ENCODE data around the gene MID2.
"Not testable (repeated sequence)": the region's sequence is repeated elsewhere in the genome, so short reads cannot be mapped to it uniquely, and the experiment has no call there.

Gene MID2

DNA sequence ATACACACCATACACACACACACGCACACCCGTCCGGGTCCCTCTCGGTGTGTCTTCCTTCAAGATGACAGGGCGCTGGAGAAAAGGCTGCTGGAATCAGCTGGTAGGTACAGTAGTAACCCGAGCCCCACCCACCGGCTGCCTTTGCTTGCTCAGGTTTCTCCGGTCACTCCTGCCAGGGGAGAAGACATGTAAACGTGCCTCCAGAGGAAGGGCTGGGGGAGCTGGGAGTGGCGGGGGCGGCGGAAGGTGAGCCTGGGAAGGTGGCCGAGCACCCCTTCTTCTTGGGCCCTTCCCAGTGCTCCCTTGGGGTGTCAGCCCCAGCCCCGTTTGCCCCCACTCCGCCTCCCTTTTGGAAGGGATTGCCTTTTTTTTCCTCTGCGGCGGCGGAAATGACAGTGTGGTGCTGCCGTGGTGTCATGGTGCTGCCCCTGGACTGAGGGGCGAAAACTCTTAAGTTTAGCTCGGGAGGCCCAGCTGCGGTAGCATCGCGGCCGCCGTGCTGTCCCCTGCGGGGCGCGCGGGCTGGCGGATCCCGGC lies at the start of gene MID2:
Gene MID2 (plus strand): TSS at position 169 of the 540 bp plus-strand sequence. CDS start 561 bp downstream, outside the sequence.
- Histone ChIP-seq H3K27ac (no peak within 1 kb of the TSS), H3K4me1 (no peaks in the 10 kb centered on the region), H3K4me3 (peak within 1 kb of the TSS; percentile 65), H3K4me2 (peak within 1 kb of the TSS; percentile 84), H3K9ac (peak within 1 kb of the TSS; percentile 38; the same call in 1 of the 2 replicates), H3K9me3 (peaks cover 10% of the 10 kb centered on the region; the same call in 1 of the 2 replicates), H4K20me1 (peaks cover 5% of the 10 kb centered on the region; the same call in 1 of the 2 replicates), H3K27me3 (peaks cover 75% of the 10 kb centered on the region), H3K36me3 (no peaks in the 10 kb centered on the region)
- TF ChIP-seq Cebpa-rat (IDR thresholded peaks at IDR 0.05): no peak

- Histone ChIP-seq H3K27me3 (peaks cover 79% of the 10 kb centered on the region), H3K9me3 (no peaks in the 10 kb centered on the region), H3K4me3 (peak overlapping the region; percentile 65), H3K27ac (no peak overlapping the region), H3K36me3 (no peaks in the 10 kb centered on the region), H3K9ac (0 out of 2 replicates have a peak overlapping the region, but pooled peaks have one; percentile 15), H3K4me1 (peaks cover 9% of the 10 kb centered on the region), H4K20me1 (peaks cover 16% of the 10 kb centered on the region; the same call in 1 of the 2 replicates), H3K4me2 (peak overlapping the region; percentile 91)
- TF ChIP-seq Cebpa-rat (IDR thresholded peaks at IDR 0.05): no peak
These were observed 48.8 kb upstream of the MID2 start for GRCh38 chrX:107776649-107777535.

GRCh38 chrX:107777536-107777832 lies 48.2 kb upstream of the MID2 start, which contains the start of gene NCBP2L:
Gene NCBP2L (plus strand): TSS chrX:107777733. CDS start chrX:107794221, 16,488 bp downstream.
- Histone ChIP-seq H3K9ac (no peak within 1 kb of the TSS), H4K20me1 (peaks cover 16% of the 10 kb centered on the region; the same call in 1 of the 2 replicates), H3K4me1 (peaks cover 9% of the 10 kb centered on the region), H3K27me3 (peaks cover 73% of the 10 kb centered on the region), H3K27ac (no peak within 1 kb of the TSS), H3K4me3 (peak within 1 kb of the TSS; percentile 65), H3K4me2 (peak within 1 kb of the TSS; percentile 91), H3K9me3 (no peaks in the 10 kb centered on the region), H3K36me3 (no peaks in the 10 kb centered on the region)
- no peak for TF ChIP-seq Cebpa-rat (IDR thresholded peaks at IDR 0.05)

DNA sequence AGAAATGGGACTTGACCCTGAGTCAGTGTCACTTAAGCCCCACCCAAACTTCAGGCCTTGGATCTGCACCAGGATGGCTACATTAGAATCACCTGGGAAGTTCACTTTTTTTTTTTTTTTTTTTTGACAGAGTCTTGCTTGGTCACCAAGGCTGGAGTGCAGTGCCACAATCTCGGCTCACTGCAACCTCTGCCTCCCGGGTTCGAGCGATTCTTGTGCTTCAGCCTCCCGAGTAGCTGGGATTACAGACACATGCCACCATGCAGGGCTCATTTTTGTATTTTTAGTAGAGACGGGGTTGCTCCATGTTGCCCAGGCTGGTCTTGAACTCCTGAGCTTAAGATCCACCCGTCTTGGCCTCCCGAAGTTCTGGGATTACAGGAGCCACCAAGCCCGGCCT lies 45.1 kb upstream of the MID2 start:
- TF ChIP-seq Cebpa-rat (IDR thresholded peaks at IDR 0.05): no peak
- Histone ChIP-seq H3K36me3 (no peaks in the 10 kb centered on the region), H3K4me3 (no peak overlapping the region), H3K27ac (no peak overlapping the region), H3K27me3 (peaks cover 65% of the 10 kb centered on the region), H3K9me3 (no peaks in the 10 kb centered on the region), H3K4me1 (peaks cover 9% of the 10 kb centered on the region), H3K9ac (no peak overlapping the region), H3K4me2 (no peak overlapping the region), H4K20me1 (peaks cover 16% of the 10 kb centered on the region; the same call in 1 of the 2 replicates)

GRCh38 chrX:107787827-107788226 lies 37.8 kb upstream of the MID2 start:
- no peak overlapping the region for H3K27ac ChIP-seq
- peaks cover 93% of the 10 kb centered on the region for H3K27me3 ChIP-seq

DNA sequence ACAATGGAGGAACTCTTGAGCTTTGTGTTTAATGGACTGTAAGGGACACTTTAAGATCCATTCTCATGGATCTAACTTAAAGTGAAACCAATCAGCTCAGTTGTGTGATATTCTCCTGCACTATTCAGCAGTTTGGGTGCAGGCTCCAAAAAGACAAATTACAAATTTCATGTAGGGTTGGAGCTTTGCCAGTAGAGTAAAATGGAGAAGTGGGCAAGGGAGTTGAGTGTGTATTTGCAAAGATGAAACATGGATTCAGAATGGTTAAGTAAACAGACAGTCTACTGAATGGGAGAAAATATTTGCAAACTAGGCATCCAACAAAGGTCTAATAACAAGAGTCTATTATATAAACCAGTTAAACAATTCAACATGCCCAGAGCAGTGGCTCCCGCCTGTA lies 21.2 kb upstream of the MID2 start:
- no peaks in the 10 kb centered on the region for H3K4me1 ChIP-seq
- H3K9me3 ChIP-seq: peaks cover 29% of the 10 kb centered on the region
- no peak overlapping the region for H3K4me3 ChIP-seq
- H3K4me2 ChIP-seq: no peak overlapping the region
- TF ChIP-seq Cebpa-rat (IDR thresholded peaks at IDR 0.05): no peak
- no peaks in the 10 kb centered on the region for H3K36me3 ChIP-seq
- H3K9ac ChIP-seq: no peak overlapping the region
- H3K27me3 ChIP-seq: peaks cover 52% of the 10 kb centered on the region
- no peak overlapping the region for H3K27ac ChIP-seq
- H4K20me1 ChIP-seq: no peaks in the 10 kb centered on the region

More at GRCh38 chrX:107787827-107788226, 37.8 kb upstream of the MID2 start:
- no peaks in the 10 kb centered on the region for H4K20me1 ChIP-seq
- H3K4me3 ChIP-seq: no peak overlapping the region
- TF ChIP-seq Cebpa-rat (IDR thresholded peaks at IDR 0.05): no peak
- no peaks in the 10 kb centered on the region for H3K9me3 ChIP-seq
- H3K9ac ChIP-seq: no peak overlapping the region
- no peaks in the 10 kb centered on the region for H3K4me1 ChIP-seq
- H3K36me3 ChIP-seq: no peaks in the 10 kb centered on the region
- H3K4me2 ChIP-seq: no peak overlapping the region

DNA sequence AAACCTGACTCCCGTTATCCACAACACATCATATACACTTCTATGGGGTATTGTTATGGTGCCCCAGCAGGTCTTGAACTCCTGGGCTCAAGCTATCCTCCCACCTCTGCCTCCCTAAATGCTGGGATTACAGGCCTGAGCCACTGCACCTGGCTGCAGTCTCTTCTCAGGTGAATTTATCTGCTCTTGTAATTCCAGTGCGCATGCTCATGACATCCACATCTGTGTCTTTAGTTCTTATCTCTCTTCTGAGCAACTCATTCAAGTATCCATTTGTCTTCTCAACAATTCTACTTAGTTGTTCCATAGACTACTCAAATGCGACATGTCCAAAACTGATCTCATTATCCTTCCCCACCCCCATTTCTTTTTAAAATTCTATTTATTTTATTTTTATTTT lies 20.5 kb upstream of the MID2 start:
- H3K9ac ChIP-seq: no peak overlapping the region
- H3K27ac ChIP-seq: no peak overlapping the region
- H3K36me3 ChIP-seq: no peaks in the 10 kb centered on the region
- peaks cover 24% of the 10 kb centered on the region for H3K9me3 ChIP-seq
- no peaks in the 10 kb centered on the region for H3K4me1 ChIP-seq
- no peak for TF ChIP-seq Cebpa-rat (IDR thresholded peaks at IDR 0.05)
- no peak overlapping the region for H3K4me3 ChIP-seq
- H3K27me3 ChIP-seq: peaks cover 45% of the 10 kb centered on the region
- no peak overlapping the region for H3K4me2 ChIP-seq
- no peaks in the 10 kb centered on the region for H4K20me1 ChIP-seq

DNA sequence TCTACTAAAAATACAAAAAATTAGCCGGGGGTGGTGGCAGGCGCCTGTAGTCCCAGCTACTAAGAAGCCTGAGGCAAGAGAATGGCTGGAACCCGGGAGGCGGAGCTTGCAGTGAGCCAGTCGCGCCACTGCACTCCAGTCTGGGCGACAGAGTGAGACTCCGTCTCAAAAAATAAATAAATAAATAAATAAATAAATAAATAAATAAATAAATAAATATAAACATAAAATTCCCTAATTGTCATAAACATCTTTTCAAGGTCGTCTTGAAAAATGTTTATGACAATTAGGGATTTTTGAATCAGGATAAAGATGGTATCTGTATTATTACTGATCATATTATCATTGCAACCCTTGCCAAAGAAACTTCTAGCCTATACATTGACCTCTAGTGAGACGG lies 15.6 kb upstream of the MID2 start:
- H3K36me3 ChIP-seq, H3K9ac ChIP-seq, H3K4me3 ChIP-seq, H3K4me2 ChIP-seq, H3K9me3 ChIP-seq, H3K4me1 ChIP-seq, H3K27ac ChIP-seq, H4K20me1 ChIP-seq: not testable (repeated sequence)
- peaks cover 54% of the 10 kb centered on the region for H3K27me3 ChIP-seq

DNA sequence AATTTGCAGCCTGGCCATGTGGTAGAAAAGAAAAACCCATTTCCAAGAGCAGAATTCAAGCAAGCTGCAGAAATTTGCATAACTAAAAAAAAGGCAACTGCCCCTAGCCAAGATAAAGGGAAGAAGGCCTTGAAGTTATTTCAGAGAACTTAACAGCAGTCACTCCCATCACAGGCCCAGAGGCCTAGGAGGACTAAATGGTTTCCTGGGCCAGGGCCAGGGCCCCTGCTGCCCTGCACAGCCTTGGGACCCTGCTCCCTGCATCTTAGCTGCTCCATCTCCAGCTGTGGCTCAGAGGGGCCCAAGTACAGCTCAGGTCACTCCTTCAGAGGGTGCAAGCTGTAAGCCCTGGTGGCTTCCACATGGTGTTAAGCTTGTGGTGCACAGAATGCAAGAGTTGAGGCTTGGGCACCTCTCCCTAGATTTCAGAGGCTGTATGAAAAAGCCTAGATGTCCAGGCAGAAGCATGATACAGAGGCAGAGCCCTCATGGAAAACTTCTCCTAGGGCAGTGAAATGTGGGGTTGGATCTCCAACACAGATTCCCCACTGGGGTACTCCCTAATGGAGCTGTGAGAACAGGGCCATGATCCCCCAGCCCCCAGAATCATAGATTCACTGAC lies 6.7 kb upstream of the MID2 start:
- TF ChIP-seq Cebpa-rat (IDR thresholded peaks at IDR 0.05): no peak
- Histone ChIP-seq H3K4me1 (no peaks in the 10 kb centered on the region), H3K9me3 (peaks cover 37% of the 10 kb centered on the region), H3K27me3 (peaks cover 18% of the 10 kb centered on the region; the same call in 1 of the 2 replicates), H3K27ac (no peak overlapping the region), H3K9ac (no peak overlapping the region), H3K4me2 (no peak overlapping the region), H3K4me3 (peak overlapping the region; percentile 34), H4K20me1 (no peaks in the 10 kb centered on the region), H3K36me3 (no peaks in the 10 kb centered on the region)

DNA sequence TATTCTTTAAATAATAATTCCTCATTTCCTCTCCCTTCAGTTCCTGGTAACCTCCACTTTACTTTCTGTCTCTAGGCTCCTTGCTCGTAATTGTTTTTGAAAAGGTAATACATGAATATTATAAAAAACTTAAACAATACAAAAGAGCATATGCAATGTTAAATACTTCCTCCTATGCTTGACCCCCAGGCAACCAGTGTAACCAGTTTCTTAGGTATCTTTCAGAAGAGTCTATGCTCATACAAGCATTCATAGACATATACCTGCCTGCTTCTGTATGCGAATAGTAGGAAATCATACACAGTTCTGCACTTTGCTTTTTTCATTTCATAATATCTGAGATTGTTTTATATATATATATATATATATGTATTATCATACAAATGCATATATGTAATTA lies 2.6 kb upstream of the MID2 start:
- no peak overlapping the region for H3K4me2 ChIP-seq
- peaks cover 36% of the 10 kb centered on the region for H3K9me3 ChIP-seq
- H3K27me3 ChIP-seq: peaks cover 54% of the 10 kb centered on the region
- TF ChIP-seq Cebpa-rat (IDR thresholded peaks at IDR 0.05): no peak
- no peak overlapping the region for H3K4me3 ChIP-seq
- H3K4me1 ChIP-seq: no peaks in the 10 kb centered on the region
- H3K27ac ChIP-seq: no peak overlapping the region
- H3K9ac ChIP-seq: no peak overlapping the region
- peaks cover 5% of the 10 kb centered on the region; the same call in 1 of the 2 replicates for H4K20me1 ChIP-seq
- no peaks in the 10 kb centered on the region for H3K36me3 ChIP-seq

Measured in BLaER1 (cell line).